A673 (cell line): ENCODE data around the gene MGAT5B. TPM values are rescaled to one million over a fixed set of nuclear protein-coding genes. Genes with fewer than 3 reads are reported as not detected.

Experiments used
- BruUV-seq: library from RNA; stranded (reverse); fragments of 400-500 nt; replicated peaks from 2 replicates; lab custom pipeline; 2021; lab: Mats Ljungman, UMichigan
- CTCF ChIA-PET: fragments of 300-600 bp; sonication (Branson Sonifier 250); formaldehyde crosslinking; loops from one replicate; lab custom pipeline; 2022; ENCODE audit warnings: antibody characterized with exemption; lab: Charles Lee
- POLR2A ChIA-PET: fragments of 300-600 bp; sonication (Branson Sonifier 250); formaldehyde crosslinking; loops from one replicate; lab custom pipeline; 2022; ENCODE audit warnings: antibody characterized with exemption; ENCODE audit not compliant: low non-redundant PET; lab: Charles Lee
- DNase-seq: peaks from one replicate; pipeline ENCODE4 v3.0.0-alpha.2; 2015; ENCODE audit warnings: low spot score
- H3K27ac ChIP-seq: fragments of 200-600 bp; sonication (generic); 2 replicates; pipeline ENCODE4 v1.5.1; 2016; ENCODE audit warnings: mixed run types, low read depth, mild to moderate bottlenecking, mixed read lengths, antibody characterized with exemption, low read length; ENCODE audit not compliant: poor library complexity, severe bottlenecking
- H3K27me3 ChIP-seq: fragments of 200-600 bp; sonication (generic); replicated peaks from 2 replicates; pipeline ENCODE4 v1.6.1; 2017; ENCODE audit warnings: mixed run types, low read depth, mild to moderate bottlenecking, mixed read lengths, antibody characterized with exemption, low read length; ENCODE audit not compliant: insufficient read depth, poor library complexity
- H3K36me3 ChIP-seq: fragments of 200-600 bp; sonication (generic); 2 replicates; pipeline ENCODE4 v1.6.1; 2016; ENCODE audit warnings: mixed run types, mild to moderate bottlenecking, mixed read lengths, antibody characterized with exemption, low read length; ENCODE audit not compliant: insufficient read depth, poor library complexity, severe bottlenecking
- H3K4me1 ChIP-seq: fragments of 200-600 bp; sonication (generic); 2 replicates; pipeline ENCODE4 v1.6.1; 2017; ENCODE audit warnings: mixed run types, mild to moderate bottlenecking, mixed read lengths, antibody characterized with exemption, low read length; ENCODE audit not compliant: insufficient read depth, poor library complexity, severe bottlenecking
- H3K4me3 ChIP-seq: fragments of 200-600 bp; sonication (generic); 2 replicates; pipeline ENCODE4 v1.5.1; 2016; ENCODE audit warnings: low read depth, mixed run types, mild to moderate bottlenecking, mixed read lengths, low read length; ENCODE audit not compliant: poor library complexity, severe bottlenecking
- H3K9me3 ChIP-seq: fragments of 200-600 bp; sonication (generic); 2 replicates; pipeline ENCODE4 v1.6.1; 2016; ENCODE audit warnings: mixed run types, low read depth, mild to moderate bottlenecking, mixed read lengths, antibody characterized with exemption, low read length; ENCODE audit not compliant: poor library complexity, severe bottlenecking
- CTCF ChIP-seq: fragments of 300-800, 200-600 bp; sonication (generic); conservative IDR thresholded peaks from 2 replicates; pipeline ENCODE4 v1.5.1; 2017; ENCODE audit warnings: low read depth, mild to moderate bottlenecking, antibody characterized with exemption, low read length, moderate library complexity, mixed read lengths
- EZH2 ChIP-seq: fragments of 200-600 bp; sonication (generic); IDR thresholded peaks from 2 replicates; pipeline ENCODE4 v1.6.1; 2017; ENCODE audit warnings: borderline replicate concordance, low read depth, mild to moderate bottlenecking, mixed read lengths, antibody characterized with exemption, low read length; ENCODE audit not compliant: poor library complexity, severe bottlenecking
- intact Hi-C: fragments of 100-400 bp; cut with micrococcal nuclease; formaldehyde crosslinking; loops from one replicate; pipeline ENCODE4 v1.10.0; 2022; ENCODE audit not compliant: unreplicated experiment
- total RNA-seq: library from RNA; stranded (reverse); gene quantifications from 2 replicates; pipeline ENCODE4 v1.2.3, GENCODE V29; 2021

MGAT5B gene
- total RNA-seq, 1 experiment from 2014 or later: 1.1 TPM

- TF ChIP-seq CTCF (no peak), EZH2 (no peak)
- Histone ChIP-seq H3K27me3 (no peaks in the 10 kb centered on the region), H3K4me3 (no peak overlapping the region), H3K27ac (peak overlapping the region; percentile 0), H3K36me3 (no peaks in the 10 kb centered on the region), H3K9me3 (no peaks in the 10 kb centered on the region), H3K4me1 (peaks cover 41% of the 10 kb centered on the region)
- ChIA-PET CTCF (no interaction called here), POLR2A (interaction anchor here (0.8 kb wide), 1 partner anchor 29 kb away, joined by 3 read pairs; no protein-coding TSS in a partner anchor)
- intact Hi-C loops: no loop called here
- no TSS peak for BruUV-seq
- peak; percentile 61 for DNase-seq
Measured at GRCh38 chr17:76843703-76844484, 24.3 kb upstream of the MGAT5B start.

- BruUV-seq: no TSS peak
- H3K27ac ChIP-seq: no peak overlapping the region
- peaks cover 41% of the 10 kb centered on the region for H3K4me1 ChIP-seq
- H3K36me3 ChIP-seq: no peaks in the 10 kb centered on the region
- no peaks in the 10 kb centered on the region for H3K9me3 ChIP-seq
- peak; percentile 83 for DNase-seq
- H3K4me3 ChIP-seq: no peak overlapping the region
- TF ChIP-seq EZH2: no peak
- no peak for TF ChIP-seq CTCF
- ChIA-PET POLR2A (no interaction called here), CTCF (no interaction called here)
- intact Hi-C loops: no loop called here
- H3K27me3 ChIP-seq: no peaks in the 10 kb centered on the region
Measured at GRCh38 chr17:76844485-76844829, 23.7 kb upstream of the MGAT5B start.

- intact Hi-C loops: no loop called here
- Histone ChIP-seq H3K4me3 (no peak overlapping the region), H3K27ac (no peak overlapping the region), H3K27me3 (no peaks in the 10 kb centered on the region), H3K9me3 (no peaks in the 10 kb centered on the region), H3K4me1 (peaks cover 41% of the 10 kb centered on the region), H3K36me3 (no peaks in the 10 kb centered on the region)
- peak; percentile 73 for DNase-seq
- CTCF ChIA-PET: no interaction called here
- TF ChIP-seq CTCF (no peak), EZH2 (no peak)
- POLR2A ChIA-PET: no interaction called here
- BruUV-seq: no TSS peak
Measured at GRCh38 chr17:76844846-76845245, 23.4 kb upstream of the MGAT5B start.
